BJ (cell line): ENCODE measurements around the gene LDLRAD3. TPM values are rescaled to one million over a fixed set of nuclear protein-coding genes. Genes with fewer than 3 reads are reported as not detected.

Source experiments
- CTCF ChIA-PET: fragments of 350-600 bp; formaldehyde crosslinking; extraction: SDS; loops from one replicate; lab custom pipeline; 2021; ENCODE audit warnings: antibody characterized with exemption, inconsistent platforms; lab: Yijun Ruan, JAX
- POLR2A ChIA-PET: fragments of 300-600 bp; sonication (Branson Sonifier 250); formaldehyde crosslinking; extraction: SDS; loops from one replicate; lab custom pipeline; 2021; ENCODE audit warnings: antibody characterized with exemption; lab: Charles Lee
- DNase-seq: peaks from one replicate; pipeline ENCODE4 v3.0.0-alpha.2; 2011; ENCODE audit warnings: low read depth
- H3K27me3 ChIP-seq: 2 replicates; pipeline ENCODE4 v1.6.0; 2011; ENCODE audit warnings: low read length; ENCODE audit not compliant: control insufficient read depth, insufficient read depth
- H3K36me3 ChIP-seq: 2 replicates; pipeline ENCODE4 v1.5.1; 2011; ENCODE audit warnings: low read length; ENCODE audit not compliant: control insufficient read depth, insufficient read depth
- H3K4me3 ChIP-seq: 2 replicates; pipeline ENCODE4 v1.5.1; 2011; ENCODE audit warnings: low read depth, mild to moderate bottlenecking, control low read depth, low read length
- polyA plus RNA-seq: library from polyadenylated mRNA; depleted of rRNA; stranded (reverse); fragments of >200 nt; gene quantifications from 2 replicates; pipeline ENCODE4 v1.2.3, GENCODE V29; 2011
- TF ChIP-seq, protein P1 (sequence below): IDR thresholded peaks from 2 replicates; pipeline ENCODE4 v1.5.1; 2011; ENCODE audit warnings: low read depth, mild to moderate bottlenecking, control low read depth, inconsistent platforms, low read length, moderate library complexity; ENCODE audit not compliant: insufficient read depth

LDLRAD3 gene
- polyA plus RNA-seq, 1 experiment, result 3.5 TPM

- POLR2A ChIA-PET, result no interaction called here
- Histone ChIP-seq H3K4me3 (no peak overlapping the region), H3K36me3 (no peaks in the 10 kb centered on the region), H3K27me3 (no peaks in the 10 kb centered on the region)
- DNase-seq, result no peak
- TF ChIP-seq, protein P1, sequence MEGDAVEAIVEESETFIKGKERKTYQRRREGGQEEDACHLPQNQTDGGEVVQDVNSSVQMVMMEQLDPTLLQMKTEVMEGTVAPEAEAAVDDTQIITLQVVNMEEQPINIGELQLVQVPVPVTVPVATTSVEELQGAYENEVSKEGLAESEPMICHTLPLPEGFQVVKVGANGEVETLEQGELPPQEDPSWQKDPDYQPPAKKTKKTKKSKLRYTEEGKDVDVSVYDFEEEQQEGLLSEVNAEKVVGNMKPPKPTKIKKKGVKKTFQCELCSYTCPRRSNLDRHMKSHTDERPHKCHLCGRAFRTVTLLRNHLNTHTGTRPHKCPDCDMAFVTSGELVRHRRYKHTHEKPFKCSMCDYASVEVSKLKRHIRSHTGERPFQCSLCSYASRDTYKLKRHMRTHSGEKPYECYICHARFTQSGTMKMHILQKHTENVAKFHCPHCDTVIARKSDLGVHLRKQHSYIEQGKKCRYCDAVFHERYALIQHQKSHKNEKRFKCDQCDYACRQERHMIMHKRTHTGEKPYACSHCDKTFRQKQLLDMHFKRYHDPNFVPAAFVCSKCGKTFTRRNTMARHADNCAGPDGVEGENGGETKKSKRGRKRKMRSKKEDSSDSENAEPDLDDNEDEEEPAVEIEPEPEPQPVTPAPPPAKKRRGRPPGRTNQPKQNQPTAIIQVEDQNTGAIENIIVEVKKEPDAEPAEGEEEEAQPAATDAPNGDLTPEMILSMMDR, result no peak
- CTCF ChIA-PET, result interaction anchor here (0.7 to 1.6 kb wide), 3 partner anchors 15 to 447 kb away, joined by 3 to 4 read pairs (median 4); partner anchors contain the start of gene TRIM44
These were observed 166.2 kb downstream of the LDLRAD3 start for GRCh38 chr11:36109850-36110606.

DNA sequence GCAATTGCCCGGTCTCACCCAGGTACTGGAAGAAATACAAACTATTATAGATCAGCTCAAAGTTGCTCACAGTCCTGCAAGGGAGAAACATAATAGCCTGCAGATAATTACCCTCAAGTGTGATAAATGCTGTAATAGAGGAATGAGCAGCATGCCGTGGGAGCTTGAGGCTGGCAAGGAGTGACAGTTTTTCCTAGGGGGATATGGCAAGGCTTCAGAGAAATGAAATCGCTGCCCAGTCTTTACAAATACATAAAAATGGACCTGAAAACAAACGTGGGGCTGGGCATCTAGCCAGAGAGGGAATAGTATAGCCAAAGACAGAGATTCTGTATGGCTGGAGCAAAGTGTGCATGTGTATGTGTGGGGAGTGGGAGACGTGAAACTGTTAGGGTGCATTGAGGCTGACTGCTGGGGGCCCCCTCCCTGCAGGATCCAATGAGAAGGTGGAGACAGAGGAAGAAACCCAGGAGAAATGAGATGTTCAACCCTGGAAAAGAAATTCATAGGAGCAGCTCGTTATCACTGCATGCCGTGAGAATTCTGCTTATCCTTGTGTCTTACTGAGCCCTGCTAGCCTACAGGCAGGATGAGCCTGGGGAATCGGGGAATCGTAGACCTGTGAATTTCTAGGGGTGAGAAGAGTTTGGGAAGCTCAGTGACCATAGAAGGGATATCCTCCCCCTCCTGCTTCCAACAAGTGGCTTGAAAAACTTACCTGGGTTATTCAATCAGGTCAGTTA lies 167.0 kb downstream of the LDLRAD3 start:
- no peaks in the 10 kb centered on the region for H3K36me3 ChIP-seq
- TF ChIP-seq, protein P1, result no peak
- no peak for DNase-seq
- ChIA-PET POLR2A (no interaction called here), CTCF (no interaction called here)
- H3K4me3 ChIP-seq, result no peak overlapping the region
- no peaks in the 10 kb centered on the region for H3K27me3 ChIP-seq

GRCh38 chr11:36114095-36114494 lies 170.2 kb downstream of the LDLRAD3 start:
- POLR2A ChIA-PET, result no interaction called here
- H3K4me3 ChIP-seq, result no peak overlapping the region
- TF ChIP-seq, protein P1, result no peak
- CTCF ChIA-PET, result interaction anchor here (0.7 to 1.1 kb wide), 2 partner anchors 21 to 494 kb away, joined by 3 read pairs; no protein-coding TSS in a partner anchor
- no peak for DNase-seq
- no peaks in the 10 kb centered on the region for H3K36me3 ChIP-seq
- no peaks in the 10 kb centered on the region for H3K27me3 ChIP-seq

- CTCF ChIA-PET, result interaction anchor here (1.1 to 1.2 kb wide), 4 partner anchors 17 to 495 kb away, joined by 3 to 4 read pairs (median 3); no protein-coding TSS in a partner anchor
- POLR2A ChIA-PET, result no interaction called here
- DNase-seq, result no peak
- H3K27me3 ChIP-seq, result no peaks in the 10 kb centered on the region
- H3K36me3 ChIP-seq, result no peaks in the 10 kb centered on the region
- H3K4me3 ChIP-seq, result no peak overlapping the region
- TF ChIP-seq, protein P1, result no peak
These were observed 171.5 kb downstream of the LDLRAD3 start for GRCh38 chr11:36115378-36115801.

DNA sequence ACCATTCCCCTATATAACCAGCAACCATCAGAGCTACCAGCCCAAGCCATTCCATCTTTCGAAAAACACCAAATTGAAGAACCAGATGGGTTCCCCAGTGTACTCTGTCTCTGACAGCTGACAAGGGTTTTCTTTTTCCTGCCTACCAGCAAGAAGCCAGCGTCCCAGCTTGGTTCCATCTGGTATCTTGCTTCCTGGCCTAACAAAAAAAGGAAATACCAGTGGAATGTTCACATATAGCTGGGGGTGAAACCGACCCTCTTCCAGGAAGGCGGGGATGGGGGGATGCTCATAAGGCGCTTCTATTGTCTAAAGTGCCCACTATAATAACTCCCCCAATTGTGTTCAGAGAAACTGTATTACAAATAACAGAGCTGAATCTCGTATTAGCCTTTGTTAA lies 172.3 kb downstream of the LDLRAD3 start:
- CTCF ChIA-PET, result interaction anchor here (0.8 to 2.6 kb wide), 4 partner anchors 15 to 35 kb away, joined by 3 to 8 read pairs (median 5); no protein-coding TSS in a partner anchor
- no peak for DNase-seq
- POLR2A ChIA-PET, result no interaction called here
- H3K4me3 ChIP-seq, result no peak overlapping the region
- H3K36me3 ChIP-seq, result no peaks in the 10 kb centered on the region
- H3K27me3 ChIP-seq, result no peaks in the 10 kb centered on the region
- TF ChIP-seq, protein P1, result no peak
